WTC11 (cell line): ENCODE measurements around the gene FSTL3. TPM values are rescaled to one million over a fixed set of nuclear protein-coding genes. Genes with fewer than 3 reads are reported as not detected.

ENCODE experiments used
- ATAC-seq: fragments of 200-7000 bp; cut with Tn5 transposase; 2 replicates; pipeline ENCODE4 v1.10.0; 2021; ENCODE audit warnings: mild to moderate bottlenecking, moderate library complexity
- CTCF ChIA-PET: fragments of 300-600 bp; sonication (Branson Sonifier 250); formaldehyde crosslinking; loops from one replicate; lab custom pipeline; 2021; ENCODE audit warnings: antibody characterized with exemption; lab: Charles Lee
- POLR2A ChIA-PET: fragments of 350-600 bp; sonication (Branson Sonifier 250); formaldehyde crosslinking; loops from one replicate; lab custom pipeline; 2021; ENCODE audit warnings: antibody characterized with exemption; lab: Charles Lee
- DNase-seq: peaks from one replicate; pipeline ENCODE4 v3.0.0; 2021; ENCODE audit warnings: low spot score
- H3K27ac Mint-ChIP-seq: 2 replicates; pipeline ENCODE4 v1.8.0; 2021; ENCODE audit warnings: mixed read lengths
- H3K27me3 Mint-ChIP-seq: 2 replicates; pipeline ENCODE4 v1.8.0; 2021; ENCODE audit warnings: low read depth, mild to moderate bottlenecking, moderate library complexity, mixed read lengths
- H3K36me3 Mint-ChIP-seq: 2 replicates; pipeline ENCODE4 v1.8.0; 2021; ENCODE audit warnings: mixed read lengths
- H3K4me1 Mint-ChIP-seq: 2 replicates; pipeline ENCODE4 v1.8.0; 2022; ENCODE audit warnings: mixed read lengths
- H3K4me3 Mint-ChIP-seq: 2 replicates; pipeline ENCODE4 v1.8.0; 2021; ENCODE audit warnings: mild to moderate bottlenecking, moderate library complexity, mixed read lengths
- H3K9me3 Mint-ChIP-seq: 2 replicates; pipeline ENCODE4 v1.8.0; 2021; ENCODE audit warnings: mixed read lengths
- ARID4B ChIP-seq: sonication (generic); formaldehyde crosslinking; IDR thresholded peaks from 2 replicates; pipeline ENCODE4 v1.8.0; 2023; ENCODE audit warnings: missing genetic modification reagents, mild to moderate bottlenecking, borderline replicate concordance
- CDX4 ChIP-seq: fragments of 250-450 bp; sonication (Bioruptor Pico); IDR thresholded peaks from 2 replicates; pipeline ENCODE4 v1.9.0; 2021; ENCODE audit warnings: moderate library complexity, mild to moderate bottlenecking, inconsistent platforms, borderline replicate concordance
- E2F4 ChIP-seq: sonication (generic); formaldehyde crosslinking; IDR thresholded peaks from 2 replicates; pipeline ENCODE4 v1.8.1; 2022; ENCODE audit warnings: low read depth, mild to moderate bottlenecking, moderate library complexity, missing genetic modification reagents, borderline replicate concordance
- HMGXB4 ChIP-seq: sonication (generic); formaldehyde crosslinking; IDR thresholded peaks from 2 replicates; pipeline ENCODE4 v1.8.1; 2023; ENCODE audit warnings: mild to moderate bottlenecking, moderate library complexity, missing genetic modification reagents
- MAX ChIP-seq: sonication (generic); formaldehyde crosslinking; IDR thresholded peaks from 2 replicates; pipeline ENCODE4 v1.8.0; 2022; ENCODE audit warnings: mild to moderate bottlenecking, missing genetic modification reagents
- NFE2L1 ChIP-seq: sonication (generic); formaldehyde crosslinking; IDR thresholded peaks from 2 replicates; pipeline ENCODE4 v1.8.1; 2023; ENCODE audit warnings: missing genetic modification reagents
- NR1H2 ChIP-seq: sonication (generic); formaldehyde crosslinking; IDR thresholded peaks from 2 replicates; pipeline ENCODE4 v1.9.0; 2021; ENCODE audit warnings: mild to moderate bottlenecking, moderate library complexity, missing genetic modification reagents
- NR3C1 ChIP-seq: sonication (generic); formaldehyde crosslinking; conservative IDR thresholded peaks from 2 replicates; pipeline ENCODE4 v1.8.1; 2023; ENCODE audit warnings: low read depth, mild to moderate bottlenecking, missing genetic modification reagents
- OVOL2 ChIP-seq: fragments of 250-450 bp; sonication (Bioruptor Pico); IDR thresholded peaks from 2 replicates; pipeline ENCODE4 v1.9.0; 2021; ENCODE audit warnings: mild to moderate bottlenecking, borderline replicate concordance
- RORB ChIP-seq: fragments of 250-450 bp; sonication (Bioruptor Pico); IDR thresholded peaks from 2 replicates; pipeline ENCODE4 v1.9.0; 2021; ENCODE audit warnings: mild to moderate bottlenecking
- ZNF232 ChIP-seq: sonication (generic); formaldehyde crosslinking; IDR thresholded peaks from 2 replicates; pipeline ENCODE4 v1.8.0; 2022; ENCODE audit warnings: mild to moderate bottlenecking, missing genetic modification reagents
- total RNA-seq: library from RNA; stranded (reverse); gene quantifications from 3 replicates; pipeline ENCODE4 v1.2.3, GENCODE V29; 2021

Gene FSTL3
- total RNA-seq, 1 experiment from 2014 or later = 8.7 TPM

GRCh38 chr19:644789-645188, 31.4 kb upstream of the FSTL3 start (continued):
- TF ChIP-seq ARID4B (CRISPR knock-in tag) = no peak
- no peak for TF ChIP-seq MAX (CRISPR knock-in tag)
- TF ChIP-seq CDX4 = no peak
- no peak for TF ChIP-seq HMGXB4
- no peak for TF ChIP-seq NFE2L1
- TF ChIP-seq E2F4 (CRISPR knock-in tag) = no peak
- TF ChIP-seq NR1H2 (CRISPR knock-in tag) = no peak
- TF ChIP-seq OVOL2 (CRISPR knock-in tag) = no peak
- TF ChIP-seq NR3C1 (CRISPR knock-in tag) = no peak

DNA sequence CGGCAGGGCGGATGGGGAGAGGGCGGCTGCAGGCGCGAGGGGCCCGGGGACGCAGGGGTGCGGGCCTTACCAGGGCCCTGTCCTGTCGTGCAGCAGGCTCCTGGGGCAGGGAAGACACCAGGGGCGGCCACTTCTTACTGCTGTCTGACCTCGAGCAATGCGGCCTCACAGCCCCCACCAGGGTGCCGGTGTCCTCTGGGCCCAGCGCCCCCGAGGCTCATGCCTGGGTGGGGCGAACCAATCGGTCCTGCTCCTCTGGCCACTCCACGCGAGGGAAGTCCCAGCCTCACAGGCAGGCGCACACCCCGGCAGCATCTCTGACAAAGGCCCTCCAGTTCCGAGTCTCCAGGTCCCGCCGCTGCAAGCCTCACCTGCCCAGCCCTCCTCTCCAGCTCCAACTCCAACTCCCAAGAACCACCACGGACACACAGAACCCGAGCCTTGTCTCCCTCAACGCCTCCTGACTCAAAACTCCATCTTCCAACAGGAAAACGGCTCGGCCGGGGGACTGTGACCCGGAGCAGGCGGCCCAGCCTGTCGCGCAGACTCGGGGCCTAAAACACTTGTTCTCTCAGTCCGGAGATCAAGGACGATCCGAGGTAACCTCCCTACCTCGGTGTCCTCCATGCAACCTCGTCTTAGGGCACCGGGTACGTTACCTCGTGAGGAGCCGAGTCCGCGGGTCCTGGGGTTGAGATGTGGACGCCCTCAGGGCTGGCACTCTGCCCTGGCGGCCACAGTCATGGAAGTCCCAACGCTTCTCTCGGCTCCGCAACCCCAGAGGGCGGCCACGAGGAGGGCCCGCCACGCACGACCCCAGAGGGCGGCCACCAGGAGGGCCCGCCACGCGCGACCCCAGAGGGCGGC, 30.0 kb upstream of the FSTL3 start:
- H3K36me3 Mint-ChIP-seq = no peaks in the 10 kb centered on the region; the same call in 1 of the 2 replicates
- no peaks in the 10 kb centered on the region for H3K4me1 Mint-ChIP-seq
- peak overlapping the region; percentile 68; the same call in 1 of the 2 replicates for H3K27ac Mint-ChIP-seq
- DNase-seq (no peak), ATAC-seq (no peak)
- H3K4me3 Mint-ChIP-seq = no peak overlapping the region
- no peaks in the 10 kb centered on the region for H3K9me3 Mint-ChIP-seq
- H3K27me3 Mint-ChIP-seq = no peaks in the 10 kb centered on the region
- POLR2A ChIA-PET = interaction anchor here (0.7 kb wide), 1 partner anchor 19 kb away, joined by 3 read pairs; no protein-coding TSS in a partner anchor
- CTCF ChIA-PET = interaction anchor here (0.5 kb wide), 1 partner anchor 595 kb away, joined by 5 read pairs; no protein-coding TSS in a partner anchor
- TF ChIP-seq ZNF232 (CRISPR knock-in tag) (no peak), RORB (no peak), HMGXB4 (no peak)
